ENCODE results near the gene GRIP1.
A peak's percentile ranks its signal among the peaks of the same experiment; 100 is the strongest.
"Not testable (repeated sequence)": the region's sequence is repeated elsewhere in the genome, so short reads cannot be mapped to it uniquely, and the experiment has no call there.

The GRIP1 gene

GRCh38 chr12:66303316-66303804, 375.5 kb downstream of the GRIP1 start:
- DNase-seq, result not testable (repeated sequence)

- DNase-seq, result no peak
Measured at GRCh38 chr12:66302827-66303169, 376.1 kb downstream of the GRIP1 start.

- peak; percentile 95 for DNase-seq
Measured at GRCh38 chr12:66301944-66302826, 376.7 kb downstream of the GRIP1 start, which contains the start of gene HELB. Gene HELB, plus strand, starts transcription at chr12:66302493. Its CDS starts 111 bp downstream, at chr12:66302604.

GRCh38 chr12:66297923-66298322, 381.0 kb downstream of the GRIP1 start:
- DNase-seq, result no peak
